OCI-LY1 (cell line): ENCODE results near the gene ARL3.

Experiments
- H2AFZ ChIP-seq: fragments of 200-600 bp; sonication (generic), shearing (Covaris generic); 2 replicates; pipeline ENCODE4 v1.6.0; 2014; ENCODE audit warnings: antibody characterized with exemption, mild to moderate bottlenecking, low read length
- H3F3A ChIP-seq: fragments of 200-600 bp; sonication (generic), shearing (Covaris generic); 2 replicates; pipeline ENCODE4 v1.6.0; 2014; ENCODE audit warnings: mild to moderate bottlenecking, antibody characterized with exemption, low read length, moderate library complexity; ENCODE audit not compliant: insufficient read depth
- H3K27ac ChIP-seq: fragments of 200-600 bp; sonication (generic); 2 replicates; pipeline ENCODE4 v1.5.1; 2014; ENCODE audit warnings: low read length, mixed run types, mild to moderate bottlenecking, low read depth; ENCODE audit not compliant: poor library complexity, severe bottlenecking
- H3K27me3 ChIP-seq: fragments of 200-600 bp; sonication (generic); 2 replicates; pipeline ENCODE4 v1.6.0; 2014; ENCODE audit warnings: antibody characterized with exemption, mild to moderate bottlenecking, low read length, moderate library complexity; ENCODE audit not compliant: insufficient read depth
- H3K36me3 ChIP-seq: fragments of 200-600 bp; sonication (generic); 2 replicates; pipeline ENCODE4 v1.6.1; 2014; ENCODE audit warnings: mild to moderate bottlenecking, antibody characterized with exemption, low read length, moderate library complexity, mixed read lengths; ENCODE audit not compliant: insufficient read depth
- H3K4me1 ChIP-seq: fragments of 200-600 bp; sonication (generic); 2 replicates; pipeline ENCODE4 v1.5.1; 2014; ENCODE audit warnings: mild to moderate bottlenecking, low read length, moderate library complexity; ENCODE audit not compliant: insufficient read depth, severe bottlenecking
- H3K4me2 ChIP-seq: fragments of 200-600 bp; sonication (generic), shearing (Covaris generic); 2 replicates; pipeline ENCODE4 v1.6.1; 2014; ENCODE audit warnings: low read length
- H3K4me3 ChIP-seq: fragments of 200-600 bp; sonication (generic); 2 replicates; pipeline ENCODE4 v1.5.1; 2014; ENCODE audit warnings: low read length, low read depth, mild to moderate bottlenecking, mixed read lengths; ENCODE audit not compliant: poor library complexity, severe bottlenecking
- H3K79me2 ChIP-seq: fragments of 200-600 bp; shearing (Covaris generic); 2 replicates; pipeline ENCODE4 v1.6.1; 2016; ENCODE audit warnings: mixed run types, low read length, mixed read lengths; ENCODE audit not compliant: insufficient read depth
- H3K9ac ChIP-seq: fragments of 200-600 bp; sonication (generic), shearing (Covaris generic); 2 replicates; pipeline ENCODE4 v1.6.1; 2014; ENCODE audit warnings: mild to moderate bottlenecking, low read length, mixed read lengths
- H3K9me2 ChIP-seq: fragments of 200-600 bp; sonication (generic), shearing (Covaris generic); 2 replicates; pipeline ENCODE4 v1.6.1; 2014; ENCODE audit warnings: low read depth, mild to moderate bottlenecking, low read length, mixed read lengths
- H3K9me3 ChIP-seq: fragments of 200-600 bp; shearing (Covaris generic); 2 replicates; pipeline ENCODE4 v1.6.1; 2014; ENCODE audit warnings: low read length, mixed read lengths
- H4K20me1 ChIP-seq: fragments of 200-600 bp; sonication (generic), shearing (Covaris generic); 2 replicates; pipeline ENCODE4 v1.6.0; 2016; ENCODE audit warnings: mild to moderate bottlenecking, low read length; ENCODE audit not compliant: insufficient read depth
- EZH2 ChIP-seq: fragments of 200-600 bp; sonication (generic), shearing (Covaris generic); IDR thresholded peaks from 2 replicates; pipeline ENCODE4 v1.8.0; 2017; ENCODE audit warnings: borderline replicate concordance, mixed run types, mild to moderate bottlenecking, antibody characterized with exemption, low read length, moderate library complexity, mixed read lengths
- TF ChIP-seq, protein P1 (sequence below): fragments of 200-600 bp; sonication (generic), shearing (Covaris generic); IDR thresholded peaks from 2 replicates; pipeline ENCODE4 v1.5.1; 2017; ENCODE audit warnings: mild to moderate bottlenecking, antibody characterized with exemption, low read length, moderate library complexity, mixed read lengths

Gene ARL3

DNA sequence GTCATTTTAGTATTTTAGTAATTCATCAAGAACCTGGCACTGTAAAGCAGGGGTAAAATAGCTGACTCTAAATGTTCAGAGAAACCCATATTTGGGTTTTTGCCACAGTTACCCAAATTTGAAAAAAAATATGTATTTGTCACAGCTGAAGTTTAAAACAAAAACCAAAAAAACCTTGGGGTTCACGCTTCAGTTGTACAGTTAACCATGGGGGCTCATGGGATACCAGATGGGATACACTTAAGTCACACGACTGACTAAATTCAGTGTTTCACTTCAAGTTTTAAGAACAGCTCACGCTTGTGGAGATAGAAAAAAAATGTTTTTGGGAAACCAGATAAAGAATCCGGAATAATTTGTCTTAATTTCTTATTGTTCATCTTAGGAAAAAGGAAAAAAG, 2.1 kb downstream of the ARL3 start:
- H3K9me3 ChIP-seq: no peaks in the 10 kb centered on the region
- H2AFZ ChIP-seq: no peak overlapping the region
- peak overlapping the region; percentile 62 for H3K27ac ChIP-seq
- no peaks in the 10 kb centered on the region for H3K27me3 ChIP-seq
- H3K79me2 ChIP-seq: peaks cover 7% of the 10 kb centered on the region; the same call in 1 of the 2 replicates
- peak overlapping the region; percentile 93 for H3K4me3 ChIP-seq
- no peaks in the 10 kb centered on the region for H3K9me2 ChIP-seq
- H3K4me2 ChIP-seq: peak overlapping the region; percentile 83
- peaks cover under 1% of the 10 kb centered on the region; the same call in 1 of the 2 replicates for H3K36me3 ChIP-seq
- no peak for TF ChIP-seq EZH2
- TF ChIP-seq, protein P1, sequence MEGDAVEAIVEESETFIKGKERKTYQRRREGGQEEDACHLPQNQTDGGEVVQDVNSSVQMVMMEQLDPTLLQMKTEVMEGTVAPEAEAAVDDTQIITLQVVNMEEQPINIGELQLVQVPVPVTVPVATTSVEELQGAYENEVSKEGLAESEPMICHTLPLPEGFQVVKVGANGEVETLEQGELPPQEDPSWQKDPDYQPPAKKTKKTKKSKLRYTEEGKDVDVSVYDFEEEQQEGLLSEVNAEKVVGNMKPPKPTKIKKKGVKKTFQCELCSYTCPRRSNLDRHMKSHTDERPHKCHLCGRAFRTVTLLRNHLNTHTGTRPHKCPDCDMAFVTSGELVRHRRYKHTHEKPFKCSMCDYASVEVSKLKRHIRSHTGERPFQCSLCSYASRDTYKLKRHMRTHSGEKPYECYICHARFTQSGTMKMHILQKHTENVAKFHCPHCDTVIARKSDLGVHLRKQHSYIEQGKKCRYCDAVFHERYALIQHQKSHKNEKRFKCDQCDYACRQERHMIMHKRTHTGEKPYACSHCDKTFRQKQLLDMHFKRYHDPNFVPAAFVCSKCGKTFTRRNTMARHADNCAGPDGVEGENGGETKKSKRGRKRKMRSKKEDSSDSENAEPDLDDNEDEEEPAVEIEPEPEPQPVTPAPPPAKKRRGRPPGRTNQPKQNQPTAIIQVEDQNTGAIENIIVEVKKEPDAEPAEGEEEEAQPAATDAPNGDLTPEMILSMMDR: no peak
- peaks cover 50% of the 10 kb centered on the region for H3K4me1 ChIP-seq
- H3F3A ChIP-seq: no peaks in the 10 kb centered on the region
- H3K9ac ChIP-seq: peak overlapping the region; percentile 41; the same call in 1 of the 2 replicates
- no peaks in the 10 kb centered on the region for H4K20me1 ChIP-seq

DNA sequence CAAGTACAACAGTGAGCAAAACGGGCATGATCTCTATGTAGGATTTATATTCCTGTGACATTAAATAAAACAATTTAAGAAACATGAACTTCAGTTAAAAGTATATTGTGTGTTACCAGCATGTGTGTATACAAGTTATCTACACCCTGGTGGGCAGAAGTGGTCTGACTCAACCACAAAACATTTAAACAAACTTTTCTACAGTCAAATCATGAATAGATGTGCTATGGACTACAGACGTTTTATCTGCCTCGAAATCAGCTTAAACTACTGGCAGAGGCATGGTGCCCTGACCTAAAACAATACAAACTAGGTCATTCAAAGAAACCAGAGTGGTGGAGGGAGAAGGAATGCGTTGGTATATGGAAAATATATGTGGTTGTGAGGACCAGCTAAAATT, 3.6 kb downstream of the ARL3 start:
- no peak overlapping the region for H2AFZ ChIP-seq
- H3K9ac ChIP-seq: no peak overlapping the region
- no peaks in the 10 kb centered on the region for H3K9me3 ChIP-seq
- H3K4me2 ChIP-seq: peak overlapping the region; percentile 6; the same call in 1 of the 2 replicates
- no peaks in the 10 kb centered on the region for H3F3A ChIP-seq
- no peaks in the 10 kb centered on the region for H3K27me3 ChIP-seq
- H4K20me1 ChIP-seq: no peaks in the 10 kb centered on the region
- peaks cover 37% of the 10 kb centered on the region for H3K4me1 ChIP-seq
- H3K4me3 ChIP-seq: no peak overlapping the region
- H3K9me2 ChIP-seq: no peaks in the 10 kb centered on the region
- TF ChIP-seq, protein P1: no peak
- no peak for TF ChIP-seq EZH2
- H3K27ac ChIP-seq: peak overlapping the region; percentile 48
- no peaks in the 10 kb centered on the region for H3K36me3 ChIP-seq
- peaks cover under 1% of the 10 kb centered on the region; the same call in 1 of the 2 replicates for H3K79me2 ChIP-seq

DNA sequence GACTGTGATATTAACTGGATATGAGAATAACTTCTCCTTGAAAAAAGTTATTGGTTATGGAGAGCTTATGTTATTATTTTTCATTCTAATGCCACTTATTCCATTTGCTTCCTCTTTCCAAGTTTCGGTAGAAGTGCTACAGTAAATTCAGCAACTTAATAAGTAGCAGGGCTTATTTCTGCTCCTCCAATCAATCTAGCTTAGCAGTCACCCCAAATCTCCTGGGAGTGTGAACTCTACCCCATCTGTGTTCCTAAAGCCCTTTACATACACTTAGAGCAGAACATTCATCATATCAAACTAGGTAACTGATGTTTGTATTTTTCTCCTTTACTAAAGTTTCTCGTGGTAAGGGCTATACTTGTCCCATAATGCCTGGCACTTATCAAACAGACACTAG, 8.7 kb downstream of the ARL3 start:
- Histone ChIP-seq H3K4me1 (peaks cover 9% of the 10 kb centered on the region), H3K27me3 (no peaks in the 10 kb centered on the region), H3F3A (no peaks in the 10 kb centered on the region), H3K36me3 (no peaks in the 10 kb centered on the region), H2AFZ (no peak overlapping the region), H3K9me3 (no peaks in the 10 kb centered on the region), H3K9ac (no peak overlapping the region), H3K27ac (no peak overlapping the region), H3K4me3 (no peak overlapping the region), H3K9me2 (no peaks in the 10 kb centered on the region), H3K79me2 (no peaks in the 10 kb centered on the region), H4K20me1 (no peaks in the 10 kb centered on the region), H3K4me2 (no peak overlapping the region)
- TF ChIP-seq, protein P1: no peak
- no peak for TF ChIP-seq EZH2
